HL-60 (cell line): ENCODE results near the gene OLFM4.

ENCODE experiments used
- SPI1 ChIP-seq: IDR thresholded peaks from 2 replicates; pipeline ENCODE4 v1.6.1; 2012; ENCODE audit warnings: low read depth, mild to moderate bottlenecking, borderline replicate concordance
- TF ChIP-seq, protein P1 (sequence below): IDR thresholded peaks from one replicate; pipeline ENCODE4 v1.5.1; 2011; ENCODE audit warnings: low read length, control low read depth, inconsistent platforms; ENCODE audit not compliant: insufficient read depth
- TF ChIP-seq, protein P2 (sequence below): IDR thresholded peaks from 2 replicates; pipeline ENCODE4 v1.6.1; 2012; ENCODE audit warnings: low read depth; ENCODE audit not compliant: insufficient replicate concordance

DNA sequence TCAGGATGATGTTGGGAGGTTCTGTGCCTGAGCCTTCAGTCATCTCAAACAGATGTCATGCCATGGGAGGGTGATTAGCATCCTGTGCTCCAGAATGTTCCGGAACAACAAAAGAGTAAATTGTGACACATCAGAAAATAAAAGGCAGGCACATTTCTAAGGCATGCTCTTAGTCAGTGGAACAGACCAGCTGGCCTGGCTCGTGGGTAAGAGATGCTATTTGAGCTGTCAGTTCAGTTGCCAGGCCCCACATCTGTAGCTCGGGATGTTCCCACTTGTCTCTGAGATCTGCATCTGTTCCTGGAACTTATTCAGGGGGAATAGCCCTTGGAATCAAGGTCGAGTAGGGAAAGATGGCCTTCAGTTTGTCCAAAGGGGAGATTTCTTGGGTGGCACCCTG is 26.0 kb downstream of the OLFM4 start:
- TF ChIP-seq, protein P1, sequence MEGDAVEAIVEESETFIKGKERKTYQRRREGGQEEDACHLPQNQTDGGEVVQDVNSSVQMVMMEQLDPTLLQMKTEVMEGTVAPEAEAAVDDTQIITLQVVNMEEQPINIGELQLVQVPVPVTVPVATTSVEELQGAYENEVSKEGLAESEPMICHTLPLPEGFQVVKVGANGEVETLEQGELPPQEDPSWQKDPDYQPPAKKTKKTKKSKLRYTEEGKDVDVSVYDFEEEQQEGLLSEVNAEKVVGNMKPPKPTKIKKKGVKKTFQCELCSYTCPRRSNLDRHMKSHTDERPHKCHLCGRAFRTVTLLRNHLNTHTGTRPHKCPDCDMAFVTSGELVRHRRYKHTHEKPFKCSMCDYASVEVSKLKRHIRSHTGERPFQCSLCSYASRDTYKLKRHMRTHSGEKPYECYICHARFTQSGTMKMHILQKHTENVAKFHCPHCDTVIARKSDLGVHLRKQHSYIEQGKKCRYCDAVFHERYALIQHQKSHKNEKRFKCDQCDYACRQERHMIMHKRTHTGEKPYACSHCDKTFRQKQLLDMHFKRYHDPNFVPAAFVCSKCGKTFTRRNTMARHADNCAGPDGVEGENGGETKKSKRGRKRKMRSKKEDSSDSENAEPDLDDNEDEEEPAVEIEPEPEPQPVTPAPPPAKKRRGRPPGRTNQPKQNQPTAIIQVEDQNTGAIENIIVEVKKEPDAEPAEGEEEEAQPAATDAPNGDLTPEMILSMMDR = no peak
- TF ChIP-seq, protein P2, sequence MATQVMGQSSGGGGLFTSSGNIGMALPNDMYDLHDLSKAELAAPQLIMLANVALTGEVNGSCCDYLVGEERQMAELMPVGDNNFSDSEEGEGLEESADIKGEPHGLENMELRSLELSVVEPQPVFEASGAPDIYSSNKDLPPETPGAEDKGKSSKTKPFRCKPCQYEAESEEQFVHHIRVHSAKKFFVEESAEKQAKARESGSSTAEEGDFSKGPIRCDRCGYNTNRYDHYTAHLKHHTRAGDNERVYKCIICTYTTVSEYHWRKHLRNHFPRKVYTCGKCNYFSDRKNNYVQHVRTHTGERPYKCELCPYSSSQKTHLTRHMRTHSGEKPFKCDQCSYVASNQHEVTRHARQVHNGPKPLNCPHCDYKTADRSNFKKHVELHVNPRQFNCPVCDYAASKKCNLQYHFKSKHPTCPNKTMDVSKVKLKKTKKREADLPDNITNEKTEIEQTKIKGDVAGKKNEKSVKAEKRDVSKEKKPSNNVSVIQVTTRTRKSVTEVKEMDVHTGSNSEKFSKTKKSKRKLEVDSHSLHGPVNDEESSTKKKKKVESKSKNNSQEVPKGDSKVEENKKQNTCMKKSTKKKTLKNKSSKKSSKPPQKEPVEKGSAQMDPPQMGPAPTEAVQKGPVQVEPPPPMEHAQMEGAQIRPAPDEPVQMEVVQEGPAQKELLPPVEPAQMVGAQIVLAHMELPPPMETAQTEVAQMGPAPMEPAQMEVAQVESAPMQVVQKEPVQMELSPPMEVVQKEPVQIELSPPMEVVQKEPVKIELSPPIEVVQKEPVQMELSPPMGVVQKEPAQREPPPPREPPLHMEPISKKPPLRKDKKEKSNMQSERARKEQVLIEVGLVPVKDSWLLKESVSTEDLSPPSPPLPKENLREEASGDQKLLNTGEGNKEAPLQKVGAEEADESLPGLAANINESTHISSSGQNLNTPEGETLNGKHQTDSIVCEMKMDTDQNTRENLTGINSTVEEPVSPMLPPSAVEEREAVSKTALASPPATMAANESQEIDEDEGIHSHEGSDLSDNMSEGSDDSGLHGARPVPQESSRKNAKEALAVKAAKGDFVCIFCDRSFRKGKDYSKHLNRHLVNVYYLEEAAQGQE = no peak
- TF ChIP-seq SPI1 = no peak
